ENCODE results near the gene INHBC.

DNA sequence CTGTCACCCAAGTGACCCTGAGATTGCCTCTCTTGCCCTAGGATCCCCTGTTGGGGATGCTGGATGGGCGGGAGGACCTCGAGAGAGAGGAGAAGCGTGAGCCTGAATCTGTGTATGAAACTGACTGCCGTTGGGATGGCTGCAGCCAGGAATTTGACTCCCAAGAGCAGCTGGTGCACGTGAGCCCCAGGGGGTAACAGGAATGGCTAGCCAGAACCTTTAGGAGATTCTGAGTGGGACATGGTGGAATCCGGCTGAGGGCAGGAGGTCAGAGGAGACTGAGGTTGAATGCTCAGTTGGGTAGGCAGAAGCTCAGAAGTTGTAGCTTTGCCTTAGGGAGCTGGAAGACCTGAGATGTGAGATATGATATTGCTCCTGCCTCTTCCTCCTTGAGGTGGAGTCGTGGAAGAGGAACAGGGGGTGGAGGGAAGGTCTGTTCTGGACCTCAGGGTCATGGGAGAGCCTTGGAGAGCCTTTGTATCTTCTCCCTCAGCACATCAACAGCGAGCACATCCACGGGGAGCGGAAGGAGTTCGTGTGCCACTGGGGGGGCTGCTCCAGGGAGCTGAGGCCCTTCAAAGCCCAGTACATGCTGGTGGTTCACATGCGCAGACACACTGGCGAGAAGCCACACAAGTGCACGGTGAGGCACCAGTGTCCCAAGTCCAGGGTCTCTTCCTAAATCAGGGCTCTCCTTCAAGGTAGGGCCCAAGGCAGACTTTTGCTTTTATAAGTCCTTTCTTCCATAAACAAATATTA lies 31.3 kb downstream of the INHBC start:
- TF ChIP-seq SIN3A (IDR thresholded peaks at IDR 0.05; ENCODE audit: borderline replicate concordance, insufficient read depth, low read length): no peak
- TF ChIP-seq TAF1 (IDR thresholded peaks at IDR 0.05; ENCODE audit: borderline replicate concordance, insufficient read depth, low read length): no peak
